K562 (cell line): ENCODE measurements around the gene ZBTB18. TPM values are rescaled to one million over a fixed set of nuclear protein-coding genes. Genes with fewer than 3 reads are reported as not detected.

Experiments
- ATAC-seq: fragments of 200-7000 bp; cut with Tn5 transposase; 3 replicates; pipeline ENCODE4 v1.9.1; 2020; ENCODE audit warnings: moderate library complexity
- BruUV-seq: library from RNA; stranded (reverse); fragments of 400-500 nt; replicated peaks from 2 replicates; lab custom pipeline; 2021; lab: Mats Ljungman, UMichigan
- CTCF ChIA-PET: fragments of 300-600 bp; formaldehyde crosslinking; extraction: SDS; loops from one replicate; lab custom pipeline; 2021; ENCODE audit warnings: low intra/inter-chr PET ratio; lab: Yijun Ruan, JAX
- POLR2A ChIA-PET: fragments of 300-600, 350-650 bp; sonication (Branson Sonifier 250); formaldehyde crosslinking; extraction: SDS; loops from one replicate; lab custom pipeline; 2021; ENCODE audit warnings: antibody characterized with exemption, inconsistent platforms; lab: Yijun Ruan, JAX
- DNase-seq, 4 experiments: peaks; one replicate each; pipeline versions ENCODE4 v3.0.0 to v3.0.0-alpha.2; 2011 to 2018; ENCODE audit warnings: low spot score in 3 of 4, mixed read lengths in 3 of 4; ENCODE audit errors: extremely low read depth in 1 of 4
- FAIRE-seq: peaks from 2 replicates; lab custom pipeline; 2011; peaks lifted over from hg19 to GRCh38; lab: Jason Lieb, UNC
- H2AFZ ChIP-seq: 2 replicates; pipeline ENCODE4 v1.6.0; 2011; ENCODE audit warnings: low read depth, low read length, control low read depth, inconsistent platforms
- H3K27ac ChIP-seq: fragments of 200-600 bp; 3 replicates; pipeline ENCODE4 v1.8.0; 2011; ENCODE audit warnings: low read depth, mild to moderate bottlenecking, control low read depth, inconsistent platforms, low read length, moderate library complexity, mixed read lengths; ENCODE audit errors: extremely low read depth
- H3K27me3 ChIP-seq, 2 experiments: fragments of 300-600 bp in 1 of 2; 2 replicates in 1 of 2; 3 replicates in 1 of 2; pipeline versions ENCODE4 v1.6.0 to v1.8.0; 2011; ENCODE audit warnings: inconsistent platforms in 2 of 2, low read length in 2 of 2, mild to moderate bottlenecking in 1 of 2, mixed read lengths in 1 of 2, moderate library complexity in 1 of 2; ENCODE audit not compliant: control insufficient read depth in 2 of 2, insufficient read depth in 2 of 2
- H3K36me3 ChIP-seq: fragments of 300-600 bp; 3 replicates; pipeline ENCODE4 v1.8.0; 2011; ENCODE audit warnings: mild to moderate bottlenecking, low read length, inconsistent platforms; ENCODE audit not compliant: control insufficient read depth, insufficient read depth
- H3K4me1 ChIP-seq, 2 experiments: fragments of 200-600 bp in 1 of 2; replicated peaks in 1 of 2; 2 replicates in 1 of 2; 3 replicates in 1 of 2; pipeline versions ENCODE4 v1.5.1 to v1.8.0; 2011; ENCODE audit warnings: inconsistent platforms in 2 of 2, low read length in 2 of 2, mild to moderate bottlenecking in 1 of 2, mixed read lengths in 1 of 2, moderate library complexity in 1 of 2; ENCODE audit not compliant: control insufficient read depth in 2 of 2, insufficient read depth in 2 of 2
- H3K4me2 ChIP-seq: 2 replicates; pipeline ENCODE4 v1.6.1; 2011; ENCODE audit warnings: low read length, control low read depth, inconsistent platforms, mixed read lengths; ENCODE audit not compliant: insufficient read depth
- H3K4me3 ChIP-seq: fragments of 200-600 bp; sonication (generic), shearing (Covaris generic); 2 replicates; pipeline ENCODE4 v1.5.1; 2016; ENCODE audit warnings: control low read depth, inconsistent platforms
- H3K79me2 ChIP-seq: fragments of 200-600 bp; 3 replicates; pipeline ENCODE4 v1.8.0; 2011; ENCODE audit warnings: low read length, inconsistent platforms; ENCODE audit not compliant: control insufficient read depth, insufficient read depth
- H3K9ac ChIP-seq, 2 experiments: 2 replicates each; pipeline versions ENCODE4 v1.6.0 to v1.6.1; 2011; ENCODE audit warnings: low read depth in 2 of 2, low read length in 2 of 2, control low read depth in 1 of 2, inconsistent platforms in 1 of 2, mild to moderate bottlenecking in 1 of 2, mixed read lengths in 1 of 2; ENCODE audit not compliant: insufficient read depth in 1 of 2
- H3K9me1 ChIP-seq: one replicate; pipeline ENCODE4 v1.6.0; 2011; ENCODE audit warnings: inconsistent platforms, mild to moderate bottlenecking, low read length, moderate library complexity; ENCODE audit not compliant: control insufficient read depth, insufficient read depth
- H3K9me3 ChIP-seq: replicated peaks from 2 replicates; pipeline ENCODE4 v1.5.1; 2011; ENCODE audit warnings: low read depth, low read length, inconsistent platforms; ENCODE audit not compliant: control insufficient read depth, insufficient read depth
- H4K20me1 ChIP-seq: replicated peaks from 2 replicates; pipeline ENCODE4 v1.6.1; 2011; ENCODE audit warnings: low read length, inconsistent platforms, mixed read lengths; ENCODE audit not compliant: control insufficient read depth, insufficient read depth
- ATF4 ChIP-seq: fragments of 450-650 bp; formaldehyde crosslinking; IDR thresholded peaks from 2 replicates; pipeline ENCODE4 v1.4.0; 2022; ENCODE audit warnings: mild to moderate bottlenecking, moderate library complexity
- CBFA2T2 ChIP-seq: fragments of 450-650 bp; conservative IDR thresholded peaks from 2 replicates; pipeline ENCODE4 v1.6.1; 2017; ENCODE audit warnings: mild to moderate bottlenecking
- CEBPG ChIP-seq, 3 experiments: fragments of 200-800 bp in 1 of 3; sonication (Bioruptor generic) in 1 of 3; sonication (generic) in 1 of 3; formaldehyde crosslinking in 1 of 3; IDR thresholded peaks in 2 of 3; conservative IDR thresholded peaks in 1 of 3; 2 replicates each; pipeline versions ENCODE4 v1.6.1 to v1.8.0; 2016 to 2022; ENCODE audit warnings: missing compliant biosample characterization in 2 of 3, missing genetic modification characterization in 2 of 3, mild to moderate bottlenecking in 1 of 3, missing genetic modification reagents in 1 of 3
- MYC ChIP-seq, 2 experiments: fragments of 250-450 bp in 1 of 2; sonication (Bioruptor Pico) in 1 of 2; IDR thresholded peaks; 2 replicates each; pipeline versions ENCODE4 v1.5.1 to v1.6.1; 2012 to 2021; ENCODE audit warnings: low read depth in 2 of 2, borderline replicate concordance in 1 of 2, improper control_type of control experiment in 1 of 2, low read length in 1 of 2, mild to moderate bottlenecking in 1 of 2, moderate library complexity in 1 of 2
- NUFIP1 ChIP-seq: fragments of 450-650 bp; IDR thresholded peaks from 2 replicates; pipeline ENCODE4 v1.6.1; 2018; ENCODE audit not compliant: partially characterized antibody
- RBM15 ChIP-seq: fragments of 200-400 bp; formaldehyde crosslinking; IDR thresholded peaks from 2 replicates; pipeline ENCODE4 v1.6.1; 2018; ENCODE audit warnings: mild to moderate bottlenecking, low read length, moderate library complexity; ENCODE audit not compliant: insufficient read depth
- WGBS: fragments of 100-300 bp; shearing (Covaris generic); methylation state at CpG from one replicate; pipeline ENCODE4 v1.1.6; 2016; ENCODE audit warnings: low coverage, mixed read lengths; ENCODE audit not compliant: insufficient coverage; ENCODE audit errors: missing lambda C conversion rate; 5-methylcytosine and 5-hydroxymethylcytosine counted together
- in situ Hi-C: fragments of 300-500 bp; cut with MboI; formaldehyde crosslinking; loops from 4 replicates; pipeline ENCODE4 v1.15.0; 2018; ENCODE audit warnings: inconsistent platforms, mixed read lengths
- intact Hi-C: fragments of 100-400 bp; cut with micrococcal nuclease; formaldehyde crosslinking; loops from 2 replicates; pipeline ENCODE4 v1.14.2; 2022
- polyA plus RNA-seq, 8 experiments: library from polyadenylated mRNA; depleted of rRNA in 4 of 8; stranded (reverse) in 5 of 8; unstranded in 3 of 8; fragments of >200 nt; fragmentation: Nextera tagmentation in 2 of 8; fragmentation: Illumina TruSeq in 1 of 8; extraction: Ambion mirVana in 2 of 8; extraction: Trizol in 1 of 8; gene quantifications; 2 replicates each; pipeline versions ENCODE4 v1.2.1 to v1.2.3, GENCODE V29; 2011 to 2014; ENCODE audit warnings: inconsistent platforms in 1 of 8, missing spikeins in 1 of 8
- total RNA-seq, 7 experiments: library from RNA; depleted of rRNA in 6 of 7; stranded (reverse); fragments of >200 nt in 6 of 7; fragmentation: Illumina TruSeq in 2 of 7; extraction: Trizol in 2 of 7; gene quantifications; 2 replicates each; pipeline versions ENCODE4 v1.2.1 to v1.2.3, GENCODE V29; 2011 to 2021; ENCODE audit warnings: low replicate concordance in 1 of 7

The ZBTB18 gene
- total and polyA plus RNA-seq, 9 of the 15 experiments (the other 6 are each of a cell fraction or from before 2014, with no cell fraction given): 0.13 to 2.6 (median 1.6) TPM

DNA sequence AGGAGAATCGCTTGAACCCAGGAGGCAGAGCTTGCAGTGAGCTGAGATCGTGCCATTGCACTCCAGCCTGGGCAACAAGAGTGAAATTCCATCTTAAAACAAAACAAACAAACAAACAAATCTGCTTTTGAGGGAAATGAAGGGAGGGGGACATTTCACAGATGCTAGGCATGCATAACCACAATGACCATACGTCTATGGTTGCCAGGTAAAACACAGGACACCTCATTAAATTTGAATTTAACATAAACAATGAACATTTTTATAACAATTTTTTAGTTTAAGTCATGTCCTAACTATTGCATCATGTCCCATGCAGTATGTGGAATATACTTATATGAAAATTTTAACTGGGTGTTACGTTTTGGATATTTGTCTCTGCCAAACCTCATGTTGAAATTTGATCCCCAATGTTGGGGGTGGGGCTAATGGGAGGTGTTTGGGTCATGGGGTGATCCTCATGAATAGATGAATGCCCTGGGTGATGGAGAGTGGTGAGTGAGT is 31.0 kb upstream of the ZBTB18 start (continued):
- no peak for TF ChIP-seq CEBPG (CRISPR knock-in tag; IDR thresholded peaks at IDR 0.05)
- peak; percentile 54 to 90 for TF ChIP-seq CEBPG (tag; conservative IDR thresholded peaks at IDR 0.05 in 1 of 2, IDR thresholded peaks at IDR 0.05 in 1 of 2)
- TF ChIP-seq ATF4: peak; percentile 38; the same call in 1 of the 2 replicates
- TF ChIP-seq MYC (IDR thresholded peaks at IDR 0.05; ENCODE audit: low read depth, low read length): no peak
- no peak for TF ChIP-seq MYC (CRISPR knock-in tag; IDR thresholded peaks at IDR 0.05; ENCODE audit: borderline replicate concordance, low read depth)
- no peak for TF ChIP-seq RBM15
- TF ChIP-seq, all 486 proteins: peak for 5

- POLR2A ChIA-PET: no interaction called here
Measured at GRCh38 chr1:244021427-244021826, 29.7 kb upstream of the ZBTB18 start.

More at GRCh38 chr1:244021427-244021826, 29.7 kb upstream of the ZBTB18 start:
- H4K20me1 ChIP-seq: no peaks in the 10 kb centered on the region
- no peak overlapping the region for H2AFZ ChIP-seq
- H3K36me3 ChIP-seq: no peaks in the 10 kb centered on the region
- no peaks in the 10 kb centered on the region for H3K79me2 ChIP-seq
- H3K4me3 ChIP-seq: no peak overlapping the region
- DNase-seq: no peak
- no peaks in the 10 kb centered on the region for H3K9me3 ChIP-seq
- TF ChIP-seq CBFA2T2 (no peak), NUFIP1 (no peak)
- TF ChIP-seq, all 486 proteins: peak for 0
- in situ Hi-C loops (no loop called here), intact Hi-C loops (no loop called here)
- Histone ChIP-seq H3K27ac (no peak overlapping the region), H3K27me3 (peaks cover 24 to 30% of the 10 kb centered on the region in 2 experiments), H3K9ac (no peak overlapping the region), H3K4me2 (no peak overlapping the region), H3K9me1 (no peaks in the 10 kb centered on the region), H3K4me1 (no peaks in the 10 kb centered on the region)
- FAIRE-seq: no peak
- no TSS peak for BruUV-seq
- CTCF ChIA-PET: interaction anchor here (0.6 kb wide), 1 partner anchor 279 kb away, joined by 7 read pairs; no protein-coding TSS in a partner anchor
- ATAC-seq: peak; percentile 52; the same call in 2 of the 3 replicates
- WGBS: 4% methylated on average over 1 of the region's 1 CpG
